Stimulated activated CD8-positive, alpha-beta memory T cell treated with anti-CD3 and anti-CD28 coated beads, Interleukin-7, amount 100 ng/mL, for 1 hour (primary cell): ENCODE measurements around the gene CELA2A.
"Not testable (repeated sequence)": the region's sequence is repeated elsewhere in the genome, so short reads cannot be mapped to it uniquely, and the experiment has no call there.

Experiments used
- DNase-seq, 2 donors: peaks; one replicate each; pipeline ENCODE4 v3.0.0-alpha.2; 2020; ENCODE audit warnings: low read depth in 2 of 2

CELA2A gene

DNA sequence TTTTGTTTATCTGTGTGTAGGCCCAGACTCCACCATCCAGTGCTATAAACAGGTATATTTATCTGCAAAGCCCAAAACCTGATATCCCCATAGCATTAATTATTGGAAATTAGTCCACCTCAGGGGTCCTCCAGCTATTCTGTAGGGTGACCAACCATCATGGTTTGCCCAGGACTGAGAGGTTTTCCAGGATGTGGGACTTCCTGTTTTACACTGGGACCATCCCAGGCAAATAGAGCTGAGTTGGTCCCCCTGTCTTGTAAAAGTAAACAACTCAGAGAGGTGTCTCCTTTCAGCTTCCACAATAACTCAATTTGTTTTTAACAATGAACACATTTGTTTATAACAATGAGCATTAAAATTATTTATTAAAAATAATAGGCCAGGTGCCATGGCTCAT is 11.6 kb downstream of the CELA2A start:
- no peak for DNase-seq

DNA sequence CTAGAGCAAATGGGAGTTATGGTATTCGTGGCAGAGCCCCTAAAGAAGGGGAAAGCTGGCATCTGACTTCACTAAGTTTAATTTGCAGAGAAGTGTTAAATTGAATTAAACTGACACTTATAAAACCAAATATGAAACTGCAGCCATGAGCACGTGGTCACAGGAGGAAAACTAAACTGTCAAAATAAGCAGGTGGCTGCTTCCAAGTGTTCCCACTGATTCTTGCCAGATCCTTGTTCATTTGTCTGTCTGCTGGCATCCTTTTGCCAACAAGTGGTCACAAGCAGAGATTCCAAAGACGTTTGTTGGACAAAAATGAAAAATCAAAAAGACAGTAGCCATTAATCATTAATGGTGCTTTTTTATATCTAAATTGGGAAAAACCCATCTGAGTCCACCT is 12.8 kb downstream of the CELA2A start:
- DNase-seq, result no peak

DNA sequence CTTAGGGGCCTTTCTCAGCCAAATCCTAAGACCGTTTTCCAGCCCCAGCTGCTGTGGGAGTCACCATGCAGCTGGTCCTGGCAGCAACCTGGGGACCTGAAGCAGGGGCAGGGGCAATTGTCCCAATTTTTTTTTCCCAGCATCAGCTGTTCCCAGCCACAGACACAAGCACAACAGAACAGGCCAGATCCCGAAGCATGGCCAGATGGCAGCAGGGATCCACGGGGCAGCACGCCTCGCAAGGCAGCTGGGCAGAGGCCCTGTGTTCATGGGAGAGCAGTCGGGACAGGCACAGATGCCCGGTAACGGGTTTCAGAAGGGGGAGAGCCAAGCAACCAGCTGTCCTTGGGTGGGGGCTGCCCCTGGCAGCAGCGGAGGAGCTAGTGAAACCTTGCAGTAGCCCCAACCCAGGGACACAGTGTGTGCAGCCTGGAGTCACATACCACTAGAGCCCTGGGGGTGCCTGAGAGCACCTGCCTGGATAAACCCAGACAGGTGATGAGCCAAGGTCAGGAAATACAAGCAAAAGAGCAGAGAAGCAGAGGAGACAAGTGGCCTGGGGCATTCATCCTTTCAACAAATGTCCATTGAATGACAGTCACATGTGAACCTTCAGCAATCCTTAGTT is 13.4 kb downstream of the CELA2A start:
- DNase-seq, result not testable (repeated sequence)

DNA sequence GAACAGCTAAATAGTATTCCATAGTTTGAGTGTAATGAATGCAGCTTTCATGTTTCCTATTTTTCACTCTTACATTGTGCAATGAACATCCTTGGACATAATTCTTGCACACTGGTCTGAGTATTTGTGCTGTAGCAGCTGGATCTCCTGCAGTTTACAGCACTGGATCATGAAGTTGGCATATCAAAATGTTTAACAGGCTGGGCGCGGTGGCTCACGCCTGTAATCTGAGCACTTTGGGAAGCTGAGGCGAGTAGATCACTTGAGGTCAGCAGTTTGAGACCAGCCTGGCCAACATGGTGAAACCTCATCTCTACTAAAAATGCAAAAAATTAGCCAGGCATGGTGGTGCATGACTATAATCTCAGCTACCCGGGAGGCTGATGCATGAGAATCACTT is 14.5 kb downstream of the CELA2A start:
- not testable (repeated sequence) for DNase-seq

DNA sequence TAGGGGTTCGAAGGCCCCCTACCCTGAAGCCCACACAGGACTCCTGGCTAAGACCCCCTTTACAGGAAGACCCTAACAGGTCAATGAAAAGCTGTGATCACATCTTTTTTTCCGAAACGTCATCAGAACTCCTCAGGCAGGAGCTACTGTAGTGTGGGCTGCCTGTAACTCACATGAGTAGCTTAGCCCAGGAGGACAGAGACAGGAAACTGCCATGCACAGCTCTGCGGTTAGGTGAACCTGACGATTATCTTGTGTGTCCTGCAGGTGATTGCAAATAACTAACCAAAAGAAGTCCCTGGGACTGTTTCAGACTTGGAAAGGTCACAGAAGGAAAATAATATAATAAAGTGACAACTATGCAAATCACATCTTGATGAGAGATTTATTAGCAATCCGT is 15.2 kb downstream of the CELA2A start:
- not testable (repeated sequence) for DNase-seq

DNA sequence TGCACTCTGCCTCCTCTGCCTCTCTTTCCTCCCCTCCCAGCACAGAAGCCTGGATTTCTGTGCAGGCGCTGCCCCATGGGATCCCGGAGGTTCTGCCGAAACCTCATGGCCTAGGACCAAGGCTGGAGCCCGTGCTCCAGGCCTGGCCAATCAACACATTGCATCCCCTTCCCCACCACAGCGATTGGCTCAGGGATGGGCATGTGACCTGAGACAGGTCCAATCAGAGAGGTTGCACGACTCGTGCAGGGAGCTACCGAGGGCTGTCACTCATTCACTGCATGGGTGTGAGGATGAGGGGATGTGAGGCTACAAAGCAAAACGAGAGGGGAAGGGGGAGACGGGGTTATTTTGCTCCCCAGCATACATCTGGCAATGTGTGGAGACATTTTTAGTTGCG is 16.1 kb downstream of the CELA2A start:
- DNase-seq, result no peak

DNA sequence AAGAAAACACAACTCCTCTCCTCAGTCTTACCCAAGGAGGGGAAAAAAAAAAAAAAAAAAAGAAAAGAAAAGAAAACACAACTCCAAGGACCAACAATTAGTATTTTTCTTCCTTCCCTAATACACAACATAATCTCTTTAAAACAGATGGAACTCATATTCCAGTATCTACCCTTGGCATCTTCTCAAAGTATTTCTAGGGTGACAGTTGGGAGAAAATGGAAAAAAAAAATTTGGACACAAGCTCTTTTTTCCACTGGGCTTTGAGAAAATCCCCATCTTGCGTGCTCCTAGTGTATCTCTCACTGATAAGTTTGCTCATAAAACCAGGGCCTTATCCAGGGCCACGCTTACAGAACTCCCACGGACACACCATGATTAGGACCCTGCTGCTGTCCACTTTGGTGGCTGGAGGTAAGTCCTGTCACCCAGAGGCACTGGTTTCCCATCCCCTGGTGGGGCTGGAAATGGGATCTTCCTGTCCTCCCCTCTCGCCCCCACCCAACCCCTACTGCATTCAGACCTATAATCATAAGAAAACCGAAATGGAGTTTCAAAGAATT is 19.3 kb downstream of the CELA2A start, which contains the start of gene CELA2B:
Gene CELA2B, plus strand, starts transcription at position 353 of the 563 bp plus-strand sequence. Its CDS starts 22 bp downstream, at position 375.
- no peak for DNase-seq

DNA sequence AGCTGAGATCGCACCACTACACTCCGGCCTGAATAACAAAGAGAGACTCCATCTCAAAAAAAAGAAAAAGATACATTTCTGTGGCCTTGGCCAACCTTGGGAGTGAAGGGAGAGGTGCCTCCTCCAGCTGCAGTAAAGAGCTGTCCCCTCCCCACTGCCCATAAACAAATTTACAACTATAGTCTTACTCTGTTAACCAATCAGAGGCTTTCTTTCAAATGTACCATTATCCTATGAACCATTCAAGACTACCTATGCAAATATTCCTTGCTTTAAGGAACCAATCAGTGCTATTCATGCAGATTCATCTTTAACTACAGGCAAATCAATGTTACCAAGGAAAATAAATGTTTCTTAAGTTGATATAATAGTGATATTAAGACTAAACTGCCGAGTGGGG is 20.4 kb downstream of the CELA2A start:
- no peak for DNase-seq

DNA sequence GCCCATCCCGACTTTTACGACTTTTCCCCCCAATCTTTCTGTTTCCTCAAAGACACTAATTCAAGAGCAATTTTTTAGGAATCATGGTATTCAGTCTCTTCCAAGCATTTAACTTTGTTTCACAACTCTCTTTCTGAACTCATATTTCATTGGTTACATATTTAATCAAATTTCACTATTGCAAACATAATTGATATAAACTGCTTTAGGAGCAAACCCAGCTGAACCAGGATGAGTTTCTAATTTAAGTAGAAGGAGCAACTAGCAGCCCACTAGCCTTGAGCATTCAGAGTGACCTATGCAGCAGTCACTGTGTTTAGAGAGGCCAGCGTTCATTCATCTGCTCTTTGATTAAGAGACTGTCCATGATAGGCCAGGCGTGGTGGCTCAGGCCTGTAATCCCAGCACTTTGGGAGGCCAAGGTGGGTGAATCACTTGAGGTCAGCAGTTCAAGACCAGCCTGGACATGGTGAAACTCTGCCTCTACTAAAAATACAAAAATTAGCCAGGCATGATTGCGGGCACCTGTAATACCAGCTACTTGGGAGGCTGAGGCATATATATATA is 21.2 kb downstream of the CELA2A start:
- no peak for DNase-seq

DNA sequence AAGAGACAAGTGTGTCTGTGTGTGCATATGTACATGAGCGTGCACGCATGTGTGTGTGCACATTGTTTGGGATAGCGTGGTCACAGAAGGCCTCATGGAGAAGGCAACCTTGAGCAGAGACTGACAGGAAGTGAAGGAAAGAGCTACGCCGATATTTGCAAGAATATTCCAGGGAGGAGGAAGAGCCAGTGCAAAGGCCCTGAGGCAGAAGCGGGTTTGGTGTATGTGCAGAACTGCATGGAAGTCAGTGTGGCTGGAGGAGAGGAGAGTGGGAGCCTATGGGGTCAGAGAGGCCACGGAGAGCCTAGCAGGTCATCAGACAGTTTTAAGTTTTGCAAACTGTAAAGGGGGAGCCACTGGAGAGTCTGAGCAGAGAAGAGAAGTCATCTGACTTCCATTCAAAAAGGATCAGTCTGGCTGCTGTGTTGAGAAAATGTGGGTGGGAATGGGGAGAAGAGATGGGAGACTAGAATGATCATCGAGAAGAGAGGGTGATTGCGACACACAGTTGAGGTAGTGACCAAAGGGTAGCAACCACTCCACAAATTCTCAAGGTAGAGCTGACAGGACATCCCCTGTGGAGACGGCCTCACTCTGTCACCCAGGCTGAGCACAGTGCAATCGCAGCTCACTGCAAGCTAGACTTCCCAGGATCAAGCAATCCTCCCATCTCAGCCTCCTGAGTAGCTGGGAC is 23.3 kb downstream of the CELA2A start:
- no peak for DNase-seq

DNA sequence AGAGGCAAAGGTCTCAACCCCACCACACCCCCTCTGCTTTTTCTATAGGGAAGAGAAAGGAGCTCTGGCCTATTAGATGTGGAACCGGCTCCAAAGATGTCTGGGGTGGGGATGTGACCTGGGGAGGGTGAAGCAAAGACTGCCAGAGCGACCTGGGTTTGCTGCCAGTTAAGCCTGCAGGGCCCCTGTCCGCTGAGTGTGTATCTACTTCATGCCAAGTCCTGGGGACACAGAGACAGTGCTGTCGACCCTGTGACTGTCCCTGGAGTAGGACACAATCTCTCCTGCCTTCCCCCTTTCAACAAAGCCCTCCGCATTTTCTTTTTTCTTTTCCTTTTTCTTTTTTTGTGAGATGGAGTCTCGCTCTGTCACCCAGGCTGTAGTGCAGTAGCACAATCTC is 25.9 kb downstream of the CELA2A start:
- DNase-seq, result not testable (repeated sequence)

DNA sequence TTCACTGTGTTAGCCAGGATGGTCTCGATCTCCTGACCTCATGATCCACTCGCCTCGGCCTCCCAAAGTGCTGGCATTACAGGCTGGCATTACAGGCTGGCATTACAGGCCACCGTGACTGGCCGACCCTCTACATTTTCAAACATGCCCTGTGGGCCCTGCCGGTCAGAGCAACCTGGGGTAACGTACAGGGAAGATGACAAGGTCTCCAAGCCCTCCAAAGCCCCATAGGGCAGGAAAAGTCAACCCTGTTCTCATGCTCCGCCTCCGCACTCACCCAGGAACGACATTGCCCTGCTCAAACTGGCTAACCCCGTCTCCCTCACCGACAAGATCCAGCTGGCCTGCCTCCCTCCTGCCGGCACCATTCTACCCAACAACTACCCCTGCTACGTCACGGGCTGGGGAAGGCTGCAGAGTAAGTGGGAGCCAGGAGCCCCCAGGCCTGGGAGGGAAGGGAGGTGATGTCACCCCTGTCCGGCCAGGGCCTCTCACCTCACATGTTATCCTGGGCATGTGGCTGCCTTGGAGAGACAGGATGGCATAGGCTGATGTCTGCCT is 26.5 kb downstream of the CELA2A start:
- DNase-seq, result not testable (repeated sequence)

DNA sequence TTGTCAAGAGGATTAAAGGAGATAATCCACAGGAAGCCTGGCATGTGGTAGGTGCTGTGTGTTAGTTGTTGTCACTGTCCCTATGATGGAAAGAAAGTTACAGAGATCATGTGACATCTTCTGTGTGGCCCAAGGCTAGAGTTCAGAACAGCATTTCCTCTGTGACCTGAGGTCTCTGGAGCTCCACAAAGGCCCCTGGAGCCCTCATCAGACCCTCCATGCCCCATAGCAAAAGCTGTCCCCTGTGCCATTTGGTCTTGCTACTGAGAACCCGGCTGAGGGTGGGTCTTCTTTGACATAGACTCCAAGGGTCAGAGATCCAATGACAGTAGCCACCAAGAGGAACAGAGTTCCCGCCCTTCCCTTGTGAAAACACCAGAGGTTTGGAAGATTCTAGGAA is 27.4 kb downstream of the CELA2A start:
- DNase-seq, result no peak

DNA sequence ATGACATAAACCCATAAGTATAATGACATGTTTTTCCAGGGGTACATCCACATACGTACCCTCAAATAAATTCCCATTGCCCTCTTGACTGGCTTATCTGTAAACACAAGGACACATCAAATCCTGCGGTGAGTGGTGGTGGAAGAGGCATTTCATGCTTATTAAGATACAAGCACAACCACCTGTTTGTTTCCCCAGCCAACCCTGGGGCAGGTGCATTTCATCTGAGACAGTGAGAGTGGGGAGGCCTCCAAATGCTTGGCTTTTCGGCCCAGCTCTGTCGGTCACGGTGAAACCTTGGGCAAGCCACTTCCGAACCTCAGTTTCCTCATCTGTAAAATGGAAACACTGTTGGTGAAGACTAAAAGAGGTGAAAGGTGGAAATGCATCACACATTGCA is 27.9 kb downstream of the CELA2A start:
- not testable (repeated sequence) for DNase-seq

DNA sequence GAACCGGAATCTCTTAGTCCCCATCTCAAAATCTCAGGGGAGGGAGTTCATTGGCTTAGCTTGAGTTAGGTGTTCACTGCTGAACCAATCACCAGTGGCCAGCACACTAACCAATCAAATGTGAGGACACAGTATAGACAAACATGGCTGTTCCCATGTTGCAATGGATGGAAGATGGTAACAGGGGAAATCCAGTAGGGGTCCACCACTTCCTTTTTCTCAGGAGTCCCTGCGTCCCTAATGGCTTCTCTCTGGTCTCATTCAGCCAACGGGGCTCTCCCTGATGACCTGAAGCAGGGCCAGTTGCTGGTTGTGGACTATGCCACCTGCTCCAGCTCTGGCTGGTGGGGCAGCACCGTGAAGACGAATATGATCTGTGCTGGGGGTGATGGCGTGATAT is 29.1 kb downstream of the CELA2A start:
- DNase-seq, result no peak

DNA sequence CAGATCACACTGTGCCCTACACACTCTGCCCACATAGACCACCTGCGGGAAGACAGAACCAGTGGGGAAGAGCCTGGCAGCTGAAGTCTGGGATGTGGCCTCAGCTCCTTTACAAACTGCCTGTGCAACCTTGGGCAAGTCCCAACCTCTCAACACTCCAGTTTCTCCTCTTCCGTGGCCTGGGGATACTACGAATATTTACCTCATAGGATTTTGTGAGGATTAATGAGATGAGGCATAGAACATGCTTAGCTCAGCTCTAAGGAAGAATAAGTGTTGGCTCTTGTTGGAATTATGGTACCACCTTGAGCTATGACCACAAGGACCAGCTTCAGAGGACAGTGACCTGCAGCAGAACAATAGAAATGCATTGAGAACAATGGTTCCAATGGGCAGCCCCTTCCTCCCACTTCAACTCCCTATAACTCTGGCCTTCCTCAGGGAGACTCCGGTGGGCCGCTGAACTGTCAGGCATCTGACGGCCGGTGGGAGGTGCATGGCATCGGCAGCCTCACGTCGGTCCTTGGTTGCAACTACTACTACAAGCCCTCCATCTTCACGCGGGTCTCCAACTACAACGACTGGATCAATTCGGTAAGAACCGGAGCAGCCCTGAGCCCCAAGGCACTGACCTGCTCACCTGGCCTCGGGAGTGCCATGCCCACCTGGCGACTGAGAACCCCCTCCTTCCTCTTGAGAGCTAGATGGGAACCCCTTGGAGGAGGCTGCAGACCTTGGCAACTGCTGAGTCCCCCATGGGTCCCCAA is 30.5 kb downstream of the CELA2A start:
- DNase-seq, result not testable (repeated sequence)

DNA sequence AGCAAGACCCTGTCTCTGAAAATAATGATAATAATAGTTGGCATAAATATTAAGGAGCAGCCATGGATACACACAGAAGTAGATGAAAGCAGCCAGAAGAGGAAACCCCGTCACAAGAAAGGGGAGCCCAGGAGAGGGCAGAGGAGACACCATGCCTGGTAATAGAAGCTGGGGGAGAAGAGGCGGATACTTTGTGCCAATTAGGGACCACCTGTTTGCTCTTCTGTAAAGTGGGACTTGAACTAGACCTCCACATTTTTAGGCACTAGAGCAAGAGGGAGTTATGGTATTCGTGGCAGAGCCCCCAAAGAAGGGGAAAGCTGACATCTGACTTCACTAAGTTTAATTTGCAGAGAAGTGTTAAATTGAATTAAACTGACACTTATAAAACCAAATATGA is 31.8 kb downstream of the CELA2A start:
- no peak for DNase-seq

DNA sequence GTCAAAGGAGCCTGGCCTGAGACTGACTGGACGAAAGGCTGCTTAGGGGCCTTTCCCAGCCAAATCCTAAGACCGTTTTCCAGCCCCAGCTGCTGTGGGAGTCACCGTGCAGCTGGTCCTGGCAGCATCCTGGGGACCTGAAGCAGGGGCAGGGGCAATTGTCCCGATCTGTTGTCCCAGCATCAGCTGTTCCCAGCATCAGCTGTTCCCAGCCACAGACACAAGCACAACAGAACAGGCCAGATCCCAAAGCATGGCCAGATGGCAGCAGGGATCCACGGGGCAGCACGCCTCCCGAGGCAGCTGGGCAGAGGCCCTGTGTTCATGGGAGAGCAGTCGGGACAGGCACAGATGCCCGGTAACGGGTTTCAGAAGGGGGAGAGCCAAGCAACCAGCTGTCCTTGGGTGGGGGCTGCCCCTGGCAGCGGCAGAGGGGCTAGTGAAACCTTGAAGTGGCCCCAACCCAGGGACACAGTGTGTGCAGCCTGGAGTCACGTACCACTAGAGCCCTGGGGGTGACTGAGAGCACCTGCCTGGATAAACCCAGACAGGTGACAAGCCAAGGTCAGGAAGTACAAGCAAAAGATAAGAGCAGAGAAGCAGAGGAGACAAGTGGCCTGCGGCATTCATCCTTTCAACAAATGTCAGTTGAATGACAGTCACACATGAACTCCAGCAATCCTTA is 32.7 kb downstream of the CELA2A start:
- DNase-seq, result no peak

DNA sequence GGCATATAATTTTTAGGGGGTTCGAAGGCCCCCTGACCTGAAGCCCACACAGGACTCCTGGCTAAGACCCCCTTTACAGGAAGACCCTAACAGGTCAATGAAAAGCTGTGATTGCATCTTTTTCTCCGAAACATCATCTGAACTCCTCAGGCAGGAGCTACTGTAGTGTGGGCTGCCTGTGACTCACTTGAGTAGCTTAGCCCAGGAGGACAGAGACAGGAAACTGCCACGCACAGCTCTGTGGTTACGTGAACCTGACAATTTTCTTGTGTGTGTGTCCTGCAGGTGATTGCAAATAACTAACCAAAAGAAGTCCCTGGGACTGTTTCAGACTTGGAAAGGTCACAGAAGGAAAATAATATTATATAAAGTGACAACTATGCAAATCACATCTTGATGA is 34.5 kb downstream of the CELA2A start:
- DNase-seq, result not testable (repeated sequence)

DNA sequence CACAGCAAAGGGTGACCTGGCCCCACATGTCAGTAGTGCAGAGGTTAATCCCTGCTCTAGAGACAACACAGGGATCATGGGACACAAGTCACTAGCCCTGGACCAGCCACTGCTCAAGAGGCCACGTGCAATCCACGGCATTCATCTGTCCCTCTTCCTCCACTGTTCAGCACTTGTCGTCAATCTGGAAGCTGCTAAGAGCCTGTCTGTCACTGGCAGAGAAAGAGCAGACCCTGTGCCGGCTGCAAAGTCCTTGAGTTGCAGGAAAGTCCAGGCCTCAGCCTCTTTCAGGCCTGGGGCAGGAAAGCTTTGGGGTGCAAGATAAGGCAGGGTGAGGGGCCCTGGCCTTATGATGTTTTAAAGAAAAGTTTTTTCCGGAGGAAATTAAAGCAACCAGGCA is 36.1 kb downstream of the CELA2A start:
- DNase-seq, result no peak

DNA sequence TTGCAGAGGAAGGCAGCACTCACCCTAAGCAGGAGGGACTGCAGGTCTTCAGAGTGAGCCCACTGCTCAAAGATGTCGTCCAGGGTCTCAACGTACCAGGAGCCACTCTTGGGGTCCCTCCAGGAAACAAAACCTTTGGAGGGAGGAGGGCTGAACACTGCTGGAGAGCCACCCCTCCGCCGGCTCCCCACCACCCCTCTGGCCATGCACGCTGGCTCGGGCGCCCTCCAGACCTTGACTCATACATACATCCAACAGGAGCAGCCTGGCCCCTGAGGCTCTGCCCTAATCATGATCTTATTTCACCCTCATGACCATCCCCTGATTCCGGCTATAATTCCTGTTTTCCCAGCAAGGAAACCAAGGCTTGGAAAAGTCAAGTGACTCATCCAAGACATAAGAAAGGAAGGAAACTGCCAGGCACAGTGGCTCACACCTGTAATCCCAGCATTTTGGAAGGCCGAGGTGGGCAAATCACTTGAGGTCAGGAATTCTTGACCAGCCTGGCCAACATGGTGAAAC is 37.4 kb downstream of the CELA2A start:
- no peak for DNase-seq
